Midbrain (tissue), 1 donor: ENCODE results near the gene OR8G1.
"Not testable (repeated sequence)": the region's sequence is repeated elsewhere in the genome, so short reads cannot be mapped to it uniquely, and the experiment has no call there.

Source experiments
- DNase-seq: peaks from one replicate; lab custom pipeline; 2025; lab: John Stamatoyannopoulos, UW

Gene OR8G1

GRCh38 chr11:124238512-124238911 is 2.4 kb upstream of the OR8G1 start:
- DNase-seq: no peak

- DNase-seq: not testable (repeated sequence)
These were observed 9.0 kb downstream of the OR8G1 start for GRCh38 chr11:124249869-124250268.

GRCh38 chr11:124256076-124256475 is 15.2 kb downstream of the OR8G1 start, which contains the start of gene OR8G5:
TSS of gene OR8G5 (plus strand) at chr11:124256376. CDS start at chr11:124264932, 8,556 bp downstream.
- no peak for DNase-seq

GRCh38 chr11:124265041-124265440 is 24.1 kb downstream of the OR8G1 start:
- not testable (repeated sequence) for DNase-seq

- DNase-seq: not testable (repeated sequence)
These were observed 30.0 kb downstream of the OR8G1 start for GRCh38 chr11:124270886-124271285.

GRCh38 chr11:124274000-124274399 is 33.1 kb downstream of the OR8G1 start:
- DNase-seq: no peak

GRCh38 chr11:124276081-124276480 is 35.2 kb downstream of the OR8G1 start:
- no peak for DNase-seq

GRCh38 chr11:124277207-124277606 is 36.3 kb downstream of the OR8G1 start:
- DNase-seq: no peak

- DNase-seq: no peak
These were observed 36.9 kb downstream of the OR8G1 start for GRCh38 chr11:124277804-124278203.

GRCh38 chr11:124278261-124278660 is 37.4 kb downstream of the OR8G1 start:
- no peak for DNase-seq

GRCh38 chr11:124285610-124286344 is 44.9 kb downstream of the OR8G1 start:
- DNase-seq: no peak

- no peak for DNase-seq
These were observed 53.8 kb downstream of the OR8G1 start for GRCh38 chr11:124294687-124295086.

- no peak for DNase-seq
These were observed 55.1 kb downstream of the OR8G1 start for GRCh38 chr11:124296016-124296415.

- no peak for DNase-seq
These were observed 57.0 kb downstream of the OR8G1 start for GRCh38 chr11:124297921-124298320.

GRCh38 chr11:124301548-124301947 is 60.7 kb downstream of the OR8G1 start:
- DNase-seq: no peak

- DNase-seq: no peak
These were observed 61.6 kb downstream of the OR8G1 start for GRCh38 chr11:124302347-124303125.
